M059J (cell line): ENCODE results near the gene PRPF40A. TPM values are rescaled to one million over a fixed set of nuclear protein-coding genes. Genes with fewer than 3 reads are reported as not detected.
A peak's percentile ranks its signal among the peaks of the same experiment; 100 is the strongest.

Experiments
- DNase-seq: peaks from one replicate; pipeline ENCODE4 v3.0.0-alpha.2; 2012; ENCODE audit warnings: low read depth
- total RNA-seq: library from RNA; depleted of rRNA; stranded (reverse); fragments of >200 nt; shearing (Covaris generic); gene quantifications from 2 replicates; pipeline ENCODE4 v1.2.3, GENCODE V29; 2014

PRPF40A gene
- total RNA-seq, 1 experiment from 2014 or later: 103 TPM

- DNase-seq: no peak
Measured at GRCh38 chr2:152651834-152652233, 65.4 kb downstream of the PRPF40A start.

GRCh38 chr2:152650768-152651371 lies 66.4 kb downstream of the PRPF40A start:
- no peak for DNase-seq

- no peak for DNase-seq
Measured at GRCh38 chr2:152649997-152650396, 67.3 kb downstream of the PRPF40A start.

- peak; percentile 12 for DNase-seq
Measured at GRCh38 chr2:152648336-152648735, 68.9 kb downstream of the PRPF40A start.

- peak; percentile 29 for DNase-seq
Measured at GRCh38 chr2:152647552-152647951, 69.7 kb downstream of the PRPF40A start.

GRCh38 chr2:152646775-152647174 lies 70.5 kb downstream of the PRPF40A start:
- peak; percentile 88 for DNase-seq

GRCh38 chr2:152646264-152646663 lies 71.0 kb downstream of the PRPF40A start:
- no peak for DNase-seq

GRCh38 chr2:152644189-152644873 lies 72.9 kb downstream of the PRPF40A start:
- no peak for DNase-seq

- no peak for DNase-seq
Measured at GRCh38 chr2:152638590-152638989, 78.7 kb downstream of the PRPF40A start.

GRCh38 chr2:152638056-152638455 lies 79.2 kb downstream of the PRPF40A start:
- DNase-seq: no peak

- DNase-seq: no peak
Measured at GRCh38 chr2:152637251-152637650, 80.0 kb downstream of the PRPF40A start.

GRCh38 chr2:152635635-152636298 lies 81.5 kb downstream of the PRPF40A start:
- DNase-seq: peak; percentile 53

GRCh38 chr2:152632736-152633135 lies 84.5 kb downstream of the PRPF40A start:
- no peak for DNase-seq

- no peak for DNase-seq
Measured at GRCh38 chr2:152630466-152630865, 86.8 kb downstream of the PRPF40A start.

- no peak for DNase-seq
Measured at GRCh38 chr2:152629202-152629601, 88.1 kb downstream of the PRPF40A start.

- DNase-seq: peak; percentile 37
Measured at GRCh38 chr2:152627351-152627957, 89.8 kb downstream of the PRPF40A start.

- no peak for DNase-seq
Measured at GRCh38 chr2:152626911-152627339, 90.3 kb downstream of the PRPF40A start.

- DNase-seq: peak; percentile 19
Measured at GRCh38 chr2:152624805-152625204, 92.5 kb downstream of the PRPF40A start.

GRCh38 chr2:152623775-152624174 lies 93.5 kb downstream of the PRPF40A start:
- no peak for DNase-seq

GRCh38 chr2:152623076-152623740 lies 94.1 kb downstream of the PRPF40A start:
- DNase-seq: no peak

GRCh38 chr2:152622219-152622618 lies 95.0 kb downstream of the PRPF40A start:
- DNase-seq: no peak

- no peak for DNase-seq
Measured at GRCh38 chr2:152620985-152621384, 96.3 kb downstream of the PRPF40A start.
